ENCODE data around the gene CYP46A1. TPM values are rescaled to one million over a fixed set of nuclear protein-coding genes. Genes with fewer than 3 reads are reported as not detected.

CYP46A1 gene
- total and polyA plus RNA-seq, 2 experiments from 2014 or later: 0.22 to 0.29 TPM

GRCh38 chr14:99693918-99694317 lies 9.8 kb downstream of the CYP46A1 start:
- 36 to 42% methylated on average over 3 of the region's 3 CpGs for WGBS, 2 experiments (ENCODE audit: low coverage in 1 of 2, low lambda C conversion rate in 2 of 2, missing lambda C conversion rate in 2 of 2)

GRCh38 chr14:99696929-99697328 lies 12.8 kb downstream of the CYP46A1 start:
- Histone ChIP-seq H3K4me3 (no peak overlapping the region), H3K27me3 (replicated peaks; ENCODE audit: insufficient read depth) (peaks cover 13% of the 10 kb centered on the region), H3K9me2 (ENCODE audit: insufficient read depth) (no peaks in the 10 kb centered on the region), H3K9ac (no peak overlapping the region), H3K4me2 (ENCODE audit: unreplicated experiment) (no peak overlapping the region), H3K79me2 (ENCODE audit: insufficient read depth) (no peaks in the 10 kb centered on the region), H3F3A (ENCODE audit: insufficient read depth) (no peaks in the 10 kb centered on the region), H2AFZ (no peak overlapping the region), H4K20me1 (ENCODE audit: insufficient read depth) (no peaks in the 10 kb centered on the region), H3K4me1 (ENCODE audit: insufficient read depth) (no peaks in the 10 kb centered on the region), H3K36me3 (ENCODE audit: low read depth) (no peaks in the 10 kb centered on the region), H3K27ac (no peak overlapping the region), H3K9me3 (ENCODE audit: low read depth) (no peaks in the 10 kb centered on the region)
- in situ Hi-C loops (cut with MboI): no loop called here
- TF ChIP-seq EZH2 (IDR thresholded peaks at IDR 0.05; ENCODE audit: insufficient read depth, poor library complexity, severe bottlenecking) (no peak), EZH2phosphoT487 (IDR thresholded peaks at IDR 0.05; ENCODE audit: insufficient read depth, low read depth) (no peak)
- DNase-seq: no peak
- WGBS, 2 experiments (ENCODE audit: low coverage in 1 of 2, low lambda C conversion rate in 2 of 2, missing lambda C conversion rate in 2 of 2): 82 to 83% methylated on average over 4 of the region's 4 CpGs

More at GRCh38 chr14:99693918-99694317, 9.8 kb downstream of the CYP46A1 start:
- H3F3A ChIP-seq (ENCODE audit: insufficient read depth): no peaks in the 10 kb centered on the region
- TF ChIP-seq EZH2 (IDR thresholded peaks at IDR 0.05; ENCODE audit: insufficient read depth, poor library complexity, severe bottlenecking) (no peak), EZH2phosphoT487 (IDR thresholded peaks at IDR 0.05; ENCODE audit: insufficient read depth, low read depth) (no peak)
- no peak overlapping the region for H3K4me2 ChIP-seq (ENCODE audit: unreplicated experiment)
- H3K27me3 ChIP-seq (replicated peaks; ENCODE audit: insufficient read depth): peaks cover 20% of the 10 kb centered on the region
- H2AFZ ChIP-seq: no peak overlapping the region
- no peaks in the 10 kb centered on the region for H3K79me2 ChIP-seq (ENCODE audit: insufficient read depth)
- H3K4me3 ChIP-seq: no peak overlapping the region
- no peaks in the 10 kb centered on the region for H3K9me3 ChIP-seq (ENCODE audit: low read depth)
- H3K9me2 ChIP-seq (ENCODE audit: insufficient read depth): no peaks in the 10 kb centered on the region
- no peaks in the 10 kb centered on the region for H3K36me3 ChIP-seq (ENCODE audit: low read depth)
- no peaks in the 10 kb centered on the region for H4K20me1 ChIP-seq (ENCODE audit: insufficient read depth)
- H3K9ac ChIP-seq: no peak overlapping the region
- no peak overlapping the region for H3K27ac ChIP-seq
- H3K4me1 ChIP-seq (ENCODE audit: insufficient read depth): no peaks in the 10 kb centered on the region
- in situ Hi-C loops (cut with MboI): no loop called here
- no peak for DNase-seq

GRCh38 chr14:99698236-99698635 lies 14.1 kb downstream of the CYP46A1 start:
- Histone ChIP-seq H3F3A (ENCODE audit: insufficient read depth) (no peaks in the 10 kb centered on the region), H4K20me1 (ENCODE audit: insufficient read depth) (no peaks in the 10 kb centered on the region), H3K9ac (no peak overlapping the region), H2AFZ (no peak overlapping the region), H3K79me2 (ENCODE audit: insufficient read depth) (no peaks in the 10 kb centered on the region), H3K4me1 (ENCODE audit: insufficient read depth) (no peaks in the 10 kb centered on the region), H3K4me2 (ENCODE audit: unreplicated experiment) (no peak overlapping the region), H3K36me3 (ENCODE audit: low read depth) (no peaks in the 10 kb centered on the region), H3K9me2 (ENCODE audit: insufficient read depth) (no peaks in the 10 kb centered on the region), H3K27me3 (replicated peaks; ENCODE audit: insufficient read depth) (peaks cover 13% of the 10 kb centered on the region), H3K4me3 (no peak overlapping the region), H3K9me3 (ENCODE audit: low read depth) (peaks cover 5% of the 10 kb centered on the region), H3K27ac (no peak overlapping the region)
- TF ChIP-seq EZH2phosphoT487 (IDR thresholded peaks at IDR 0.05; ENCODE audit: insufficient read depth, low read depth) (no peak), EZH2 (IDR thresholded peaks at IDR 0.05; ENCODE audit: insufficient read depth, poor library complexity, severe bottlenecking) (no peak)
- no peak for DNase-seq
- in situ Hi-C loops (cut with MboI): no loop called here
- WGBS, 2 experiments (ENCODE audit: low coverage in 1 of 2, low lambda C conversion rate in 2 of 2, missing lambda C conversion rate in 2 of 2): 68 to 78% methylated on average over 6 of the region's 6 CpGs

- Histone ChIP-seq H3K9me3 (ENCODE audit: low read depth) (peaks cover 5% of the 10 kb centered on the region), H3F3A (ENCODE audit: insufficient read depth) (no peaks in the 10 kb centered on the region), H3K27ac (no peak overlapping the region), H4K20me1 (ENCODE audit: insufficient read depth) (no peaks in the 10 kb centered on the region), H2AFZ (no peak overlapping the region), H3K36me3 (ENCODE audit: low read depth) (no peaks in the 10 kb centered on the region), H3K9me2 (ENCODE audit: insufficient read depth) (no peaks in the 10 kb centered on the region), H3K4me2 (ENCODE audit: unreplicated experiment) (no peak overlapping the region), H3K27me3 (replicated peaks; ENCODE audit: insufficient read depth) (peaks cover 13% of the 10 kb centered on the region), H3K4me3 (no peak overlapping the region), H3K4me1 (ENCODE audit: insufficient read depth) (no peaks in the 10 kb centered on the region), H3K79me2 (ENCODE audit: insufficient read depth) (no peaks in the 10 kb centered on the region), H3K9ac (no peak overlapping the region)
- no peak for TF ChIP-seq EZH2phosphoT487 (IDR thresholded peaks at IDR 0.05; ENCODE audit: insufficient read depth, low read depth)
- no peak for TF ChIP-seq EZH2 (IDR thresholded peaks at IDR 0.05; ENCODE audit: insufficient read depth, poor library complexity, severe bottlenecking)
- 67% methylated on average over 5 of the region's 5 CpGs for WGBS, 2 experiments (ENCODE audit: low coverage in 1 of 2, low lambda C conversion rate in 2 of 2, missing lambda C conversion rate in 2 of 2)
- in situ Hi-C loops (cut with MboI): no loop called here
- DNase-seq: no peak
Measured at GRCh38 chr14:99698642-99699041, 14.5 kb downstream of the CYP46A1 start.

Measured in GM23248 (cell line).